PC-9 (cell line): ENCODE data around the gene APLF. TPM values are rescaled to one million over a fixed set of nuclear protein-coding genes. Genes with fewer than 3 reads are reported as not detected.
"Not testable (repeated sequence)": the region's sequence is repeated elsewhere in the genome, so short reads cannot be mapped to it uniquely, and the experiment has no call there.

Source experiments
- BruUV-seq: library from RNA; stranded (reverse); fragments of 400-500 nt; replicated peaks from 2 replicates; lab custom pipeline; 2021; lab: Mats Ljungman, UMichigan
- CTCF ChIA-PET: fragments of 300-600 bp; sonication (Branson Sonifier 250); formaldehyde crosslinking; loops from one replicate; lab custom pipeline; 2022; ENCODE audit warnings: antibody characterized with exemption; lab: Charles Lee
- POLR2A ChIA-PET: fragments of 300-600 bp; sonication (Branson Sonifier 250); formaldehyde crosslinking; loops from one replicate; lab custom pipeline; 2022; ENCODE audit warnings: antibody characterized with exemption; ENCODE audit not compliant: unreplicated experiment; lab: Charles Lee
- DNase-seq, 2 experiments: peaks; one replicate each; pipeline versions ENCODE4 v3.0.0 to v3.0.0-alpha.2; 2015 to 2022; ENCODE audit warnings: mixed read lengths in 1 of 2
- H2AFZ ChIP-seq: fragments of 200-600 bp; sonication (generic); 2 replicates; pipeline ENCODE4 v1.8.1; 2017; ENCODE audit warnings: antibody characterized with exemption
- H3F3A ChIP-seq: fragments of 200-600 bp; sonication (generic); 2 replicates; pipeline ENCODE4 v1.8.1; 2017; ENCODE audit warnings: antibody characterized with exemption, mild to moderate bottlenecking, low read depth; ENCODE audit not compliant: insufficient read depth
- H3K27ac ChIP-seq: fragments of 200-600 bp; sonication (generic); 2 replicates; pipeline ENCODE4 v1.6.1; 2016; ENCODE audit warnings: mixed run types
- H3K27me3 ChIP-seq: fragments of 200-600 bp; sonication (generic); 2 replicates; pipeline ENCODE4 v1.6.1; 2016; ENCODE audit warnings: low read depth, mixed run types; ENCODE audit not compliant: insufficient read depth
- H3K36me3 ChIP-seq: fragments of 200-600 bp; sonication (generic); 2 replicates; pipeline ENCODE4 v1.6.1; 2016; ENCODE audit warnings: low read depth, mixed run types
- H3K4me1 ChIP-seq: fragments of 200-600 bp; sonication (generic); replicated peaks from 2 replicates; pipeline ENCODE4 v1.6.1; 2016; ENCODE audit warnings: mixed run types; ENCODE audit not compliant: insufficient read depth
- H3K4me2 ChIP-seq: fragments of 200-600 bp; sonication (generic); 2 replicates; pipeline ENCODE4 v1.6.1; 2017; ENCODE audit warnings: mixed run types
- H3K4me3 ChIP-seq: fragments of 200-600 bp; sonication (generic); 2 replicates; pipeline ENCODE4 v1.6.1; 2016; ENCODE audit warnings: mixed run types
- H3K79me2 ChIP-seq: fragments of 200-600 bp; sonication (generic); 2 replicates; pipeline ENCODE4 v1.6.1; 2017; ENCODE audit warnings: low read depth, mixed run types
- H3K9me2 ChIP-seq: fragments of 200-600 bp; sonication (generic); 2 replicates; pipeline ENCODE4 v1.8.1; 2017; ENCODE audit warnings: mild to moderate bottlenecking; ENCODE audit not compliant: insufficient read depth
- H3K9me3 ChIP-seq: fragments of 200-600 bp; sonication (generic); 2 replicates; pipeline ENCODE4 v1.8.1; 2016; ENCODE audit warnings: low read depth; ENCODE audit not compliant: insufficient read depth
- H4K20me1 ChIP-seq: fragments of 200-600 bp; sonication (generic); 2 replicates; pipeline ENCODE4 v1.8.1; 2017; ENCODE audit not compliant: insufficient read depth
- EZH2 ChIP-seq: fragments of 200-600 bp; sonication (generic); IDR thresholded peaks from 2 replicates; pipeline ENCODE4 v1.8.0; 2017; ENCODE audit warnings: antibody characterized with exemption, low read depth
- intact Hi-C: fragments of 100-400 bp; cut with micrococcal nuclease; formaldehyde crosslinking; loops from one replicate; pipeline ENCODE4 v1.10.0; 2022; ENCODE audit not compliant: unreplicated experiment
- total RNA-seq: library from RNA; stranded (reverse); gene quantifications from 2 replicates; pipeline ENCODE4 v1.2.3, GENCODE V29; 2021
- TF ChIP-seq, protein P1 (sequence below): fragments of 200-600 bp; sonication (generic); conservative IDR thresholded peaks from 2 replicates; pipeline ENCODE4 v1.6.1; 2017; ENCODE audit warnings: mixed run types, antibody characterized with exemption, mild to moderate bottlenecking, moderate library complexity

APLF gene
- total RNA-seq, 1 experiment from 2014 or later, result 4.5 TPM

DNA sequence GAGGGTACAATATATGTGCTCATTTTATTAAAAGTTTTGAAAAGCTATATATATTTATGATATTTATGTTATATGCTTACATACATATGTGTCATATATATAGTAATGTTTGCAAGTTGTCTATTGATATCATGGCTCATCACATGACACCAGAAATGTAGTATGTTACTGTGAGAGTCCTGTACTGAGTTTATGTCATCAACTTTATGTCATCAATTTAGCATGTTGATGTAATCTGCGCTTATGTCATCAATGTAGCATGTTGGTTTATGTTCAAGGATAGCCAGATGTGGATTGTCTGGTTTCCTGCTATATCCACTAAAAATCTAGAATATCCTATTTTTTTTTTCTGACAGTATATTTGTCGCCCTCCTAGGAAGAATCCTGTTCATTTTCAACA lies 77.4 kb downstream of the APLF start:
- Histone ChIP-seq H3K36me3 (no peaks in the 10 kb centered on the region), H4K20me1 (no peaks in the 10 kb centered on the region), H3K9me3 (no peaks in the 10 kb centered on the region), H3K27ac (no peak overlapping the region), H3K9me2 (no peaks in the 10 kb centered on the region), H3K79me2 (no peaks in the 10 kb centered on the region), H2AFZ (no peak overlapping the region), H3F3A (no peaks in the 10 kb centered on the region), H3K4me2 (no peak overlapping the region), H3K4me1 (no peaks in the 10 kb centered on the region), H3K27me3 (no peaks in the 10 kb centered on the region), H3K4me3 (no peak overlapping the region)
- DNase-seq, result no peak
- ChIA-PET CTCF (no interaction called here), POLR2A (no interaction called here)
- intact Hi-C loops, result no loop called here
- TF ChIP-seq EZH2, result no peak
- TF ChIP-seq, protein P1, sequence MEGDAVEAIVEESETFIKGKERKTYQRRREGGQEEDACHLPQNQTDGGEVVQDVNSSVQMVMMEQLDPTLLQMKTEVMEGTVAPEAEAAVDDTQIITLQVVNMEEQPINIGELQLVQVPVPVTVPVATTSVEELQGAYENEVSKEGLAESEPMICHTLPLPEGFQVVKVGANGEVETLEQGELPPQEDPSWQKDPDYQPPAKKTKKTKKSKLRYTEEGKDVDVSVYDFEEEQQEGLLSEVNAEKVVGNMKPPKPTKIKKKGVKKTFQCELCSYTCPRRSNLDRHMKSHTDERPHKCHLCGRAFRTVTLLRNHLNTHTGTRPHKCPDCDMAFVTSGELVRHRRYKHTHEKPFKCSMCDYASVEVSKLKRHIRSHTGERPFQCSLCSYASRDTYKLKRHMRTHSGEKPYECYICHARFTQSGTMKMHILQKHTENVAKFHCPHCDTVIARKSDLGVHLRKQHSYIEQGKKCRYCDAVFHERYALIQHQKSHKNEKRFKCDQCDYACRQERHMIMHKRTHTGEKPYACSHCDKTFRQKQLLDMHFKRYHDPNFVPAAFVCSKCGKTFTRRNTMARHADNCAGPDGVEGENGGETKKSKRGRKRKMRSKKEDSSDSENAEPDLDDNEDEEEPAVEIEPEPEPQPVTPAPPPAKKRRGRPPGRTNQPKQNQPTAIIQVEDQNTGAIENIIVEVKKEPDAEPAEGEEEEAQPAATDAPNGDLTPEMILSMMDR, result no peak
- BruUV-seq, result no TSS peak

DNA sequence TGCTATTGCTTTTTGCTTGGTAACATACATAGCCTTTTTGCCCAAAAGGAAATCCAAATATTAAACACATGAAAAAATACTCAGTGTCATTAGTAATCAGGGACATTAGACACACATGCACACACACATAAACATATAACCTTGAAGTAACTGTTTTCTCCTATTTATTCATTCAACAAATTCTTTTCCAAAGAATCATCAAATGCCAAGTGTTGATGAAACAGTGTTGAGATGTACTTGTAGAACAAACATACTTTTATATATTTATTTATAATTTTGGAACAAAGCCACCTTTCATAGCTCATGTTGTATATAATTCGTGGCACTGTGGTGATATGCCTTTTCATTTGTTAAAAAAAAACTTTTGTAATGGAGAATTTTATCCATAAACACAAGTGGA lies 81.0 kb downstream of the APLF start:
- Histone ChIP-seq H3K4me1 (no peaks in the 10 kb centered on the region), H2AFZ (no peak overlapping the region), H3K4me3 (no peak overlapping the region), H3K79me2 (no peaks in the 10 kb centered on the region), H3K36me3 (no peaks in the 10 kb centered on the region), H3K9me3 (no peaks in the 10 kb centered on the region), H3K9me2 (no peaks in the 10 kb centered on the region; the same call in 1 of the 2 replicates), H3F3A (no peaks in the 10 kb centered on the region), H3K27ac (no peak overlapping the region), H3K27me3 (no peaks in the 10 kb centered on the region), H4K20me1 (no peaks in the 10 kb centered on the region), H3K4me2 (no peak overlapping the region)
- no TSS peak for BruUV-seq
- CTCF ChIA-PET, result no interaction called here
- no peak for DNase-seq
- intact Hi-C loops, result no loop called here
- POLR2A ChIA-PET, result no interaction called here
- TF ChIP-seq, protein P1, result no peak
- no peak for TF ChIP-seq EZH2

DNA sequence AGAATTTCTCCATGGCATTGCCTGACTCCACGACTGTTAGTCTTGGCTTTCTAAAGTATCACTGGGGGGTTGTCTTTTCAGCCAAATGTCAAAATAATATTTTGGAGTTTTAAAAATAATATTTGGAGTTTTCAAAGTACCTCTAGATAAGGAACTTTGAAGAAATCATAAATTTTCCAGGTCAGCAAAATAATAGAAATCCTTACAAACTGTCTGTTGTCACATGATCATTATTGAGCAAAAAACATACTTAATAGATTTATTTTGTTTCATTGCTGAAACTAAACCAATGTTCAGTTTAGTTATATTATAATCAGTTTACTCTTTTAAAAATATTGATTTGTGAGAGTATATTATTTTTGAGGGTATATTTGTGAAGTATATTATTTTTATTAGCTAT lies 85.7 kb downstream of the APLF start:
- intact Hi-C loops, result no loop called here
- Histone ChIP-seq H4K20me1 (no peaks in the 10 kb centered on the region), H3K4me2 (no peak overlapping the region), H3K27ac (no peak overlapping the region), H3K9me2 (no peaks in the 10 kb centered on the region; the same call in 1 of the 2 replicates), H3K4me3 (no peak overlapping the region), H2AFZ (no peak overlapping the region), H3K27me3 (no peaks in the 10 kb centered on the region), H3F3A (no peaks in the 10 kb centered on the region), H3K4me1 (no peaks in the 10 kb centered on the region), H3K36me3 (no peaks in the 10 kb centered on the region), H3K9me3 (no peaks in the 10 kb centered on the region), H3K79me2 (no peaks in the 10 kb centered on the region)
- BruUV-seq, result no TSS peak
- ChIA-PET CTCF (no interaction called here), POLR2A (interaction anchor here (0.6 kb wide), 1 partner anchor 1116 kb away, joined by 3 read pairs; no protein-coding TSS in a partner anchor)
- TF ChIP-seq, protein P1, result no peak
- no peak for TF ChIP-seq EZH2
- DNase-seq, result no peak

DNA sequence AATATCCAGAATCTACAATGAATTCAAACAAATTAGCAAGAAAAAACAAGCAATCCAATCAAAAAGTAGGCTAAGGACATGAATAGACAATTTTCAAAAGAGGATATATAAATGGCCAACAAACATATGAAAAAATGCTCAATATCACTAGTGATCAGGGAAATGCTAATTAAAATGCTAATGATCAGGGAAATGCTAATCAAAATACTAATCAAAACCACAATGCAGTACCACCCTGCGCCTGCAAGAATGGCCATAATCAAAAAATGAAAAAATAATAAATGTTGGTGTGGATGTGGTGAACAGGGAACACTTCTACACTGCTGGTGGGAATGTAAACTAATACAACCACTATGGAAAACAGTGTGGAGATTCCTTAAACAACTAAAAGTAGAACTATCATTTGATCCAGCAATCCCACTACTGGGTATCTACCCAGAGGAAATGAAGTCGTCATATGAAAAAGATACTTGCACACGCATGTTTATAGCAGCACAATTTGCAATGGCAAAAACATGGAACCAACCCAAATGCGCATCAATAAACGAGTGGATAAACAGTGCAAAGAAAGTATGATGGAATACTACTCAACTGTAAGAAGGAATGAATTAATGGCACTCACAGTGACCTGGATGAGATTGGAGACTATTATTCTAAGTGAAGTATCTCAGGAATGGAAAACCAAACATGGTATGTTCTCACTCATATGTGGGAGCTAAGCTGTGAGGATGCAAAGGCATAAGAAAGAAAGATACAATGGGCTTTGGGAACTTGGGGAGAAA lies 88.2 kb downstream of the APLF start:
- POLR2A ChIA-PET, CTCF ChIA-PET, BruUV-seq: not testable (repeated sequence)

More for the DNA sequence above, 88.2 kb downstream of the APLF start:
- H4K20me1 ChIP-seq, H3K36me3 ChIP-seq, H3F3A ChIP-seq, H3K4me1 ChIP-seq, H3K27ac ChIP-seq, DNase-seq, H3K9me2 ChIP-seq, H2AFZ ChIP-seq, H3K4me2 ChIP-seq, H3K4me3 ChIP-seq, intact Hi-C loops, H3K79me2 ChIP-seq, H3K9me3 ChIP-seq, H3K27me3 ChIP-seq: not testable (repeated sequence)
